ENCODE data around the gene CACNA1C. TPM values are rescaled to one million over a fixed set of nuclear protein-coding genes. Genes with fewer than 3 reads are reported as not detected.

The CACNA1C gene
- total and polyA plus RNA-seq, 10 of the 15 experiments (the other 5 are each of a cell fraction or from before 2014, with no cell fraction given) = under 0.01 to 0.15 (median 0.09) TPM; not detected in 5

GRCh38 chr12:2544230-2544629 lies 491.4 kb downstream of the CACNA1C start:
- Histone ChIP-seq H3K4me2 (ENCODE audit: control insufficient read depth, insufficient read depth) (peak overlapping the region; percentile 34; the same call in 1 of the 2 replicates), H3K4me3 (no peak overlapping the region), H3K9me3 (replicated peaks; ENCODE audit: control insufficient read depth, insufficient read depth, low read length) (no peaks in the 10 kb centered on the region; the same call in 2 of the 3 replicates), H3K4me1 (ENCODE audit: control insufficient read depth, insufficient read depth, low read length) (peaks cover 6% of the 10 kb centered on the region; the same call in 1 of the 2 replicates), H2AFZ (ENCODE audit: control insufficient read depth, low read depth, low read length) (no peak overlapping the region), H3K27me3 (replicated peaks in 1 of 2; ENCODE audit: control insufficient read depth in 2 of 2, insufficient read depth in 2 of 2, low read length in 1 of 2) (no peaks in the 10 kb centered on the region; a peak in 1 of 4 replicates), H3K36me3 (ENCODE audit: control insufficient read depth in 2 of 2, insufficient read depth in 2 of 2, low read length in 1 of 2) (no peaks in the 10 kb centered on the region), H3K79me2 (ENCODE audit: control insufficient read depth, insufficient read depth, low read length) (no peaks in the 10 kb centered on the region), H4K20me1 (ENCODE audit: control insufficient read depth, insufficient read depth) (no peaks in the 10 kb centered on the region), H3K9ac (ENCODE audit: control insufficient read depth, insufficient read depth, low read length) (no peak overlapping the region), H3K27ac (ENCODE audit: control insufficient read depth, insufficient read depth) (no peak overlapping the region)
- no peak for DNase-seq (ENCODE audit: low read depth, low spot score)
- BruUV-seq (replicated peaks) = no TSS peak
- POLR2A ChIA-PET = no interaction called here
- RAD21 ChIA-PET (ENCODE audit: unreplicated experiment) = no interaction called here
- CTCF ChIA-PET = no interaction called here
- ATAC-seq = no peak
- intact Hi-C loops (cut with micrococcal nuclease; ENCODE audit: unreplicated experiment) = no loop called here
- in situ Hi-C loops (cut with MboI) = no loop called here
- SMC1A ChIA-PET (ENCODE audit: uncharacterized antibody, unreplicated experiment) = no interaction called here
- no peak for FAIRE-seq
- TF ChIP-seq PAX5 (IDR thresholded peaks at IDR 0.05; ENCODE audit: borderline replicate concordance, low read depth, low read length) (no peak), BCLAF1 (IDR thresholded peaks at IDR 0.05) (no peak), ZBTB11 (CRISPR knock-in tag; IDR thresholded peaks at IDR 0.05) (no peak), MEF2B (IDR thresholded peaks at IDR 0.05; ENCODE audit: partially characterized antibody, poor library complexity, severe bottlenecking) (no peak), ZNF384 (IDR thresholded peaks at IDR 0.05; ENCODE audit: borderline replicate concordance, low read depth, low read length) (no peak), ZNF592 (IDR thresholded peaks at IDR 0.05) (no peak), IKZF2 (IDR thresholded peaks at IDR 0.05) (no peak), IRF4 (IDR thresholded peaks at IDR 0.05; ENCODE audit: low read depth, low read length) (no peak)

Measured in GM12878 (cell line).